HepG2 (cell line): ENCODE measurements around the gene CD79A. TPM values are rescaled to one million over a fixed set of nuclear protein-coding genes. Genes with fewer than 3 reads are reported as not detected.
A peak's percentile ranks its signal among the peaks of the same experiment; 100 is the strongest.

Experiments
- ATAC-seq: fragments of 200-7000 bp; cut with Tn5 transposase; 3 replicates; pipeline ENCODE4 v1.9.1; 2020; ENCODE audit warnings: mild to moderate bottlenecking, moderate library complexity
- BruUV-seq: library from RNA; stranded (reverse); fragments of 400-500 nt; replicated peaks from 2 replicates; lab custom pipeline; 2021; lab: Mats Ljungman, UMichigan
- CTCF ChIA-PET: fragments of 300-600 bp; formaldehyde crosslinking; extraction: SDS; loops from one replicate; lab custom pipeline; 2021; ENCODE audit warnings: low total read pairs, inconsistent platforms, low intra/inter-chr PET ratio; lab: Yijun Ruan, JAX
- POLR2A ChIA-PET: fragments of 350-600 bp; sonication (Branson Sonifier 250); formaldehyde crosslinking; loops from one replicate; lab custom pipeline; 2020; ENCODE audit warnings: antibody characterized with exemption, inconsistent platforms; lab: Yijun Ruan, JAX
- DNase-seq: peaks from one replicate; pipeline ENCODE4 v3.0.0-alpha.2; 2015; ENCODE audit warnings: low spot score
- FAIRE-seq: peaks from 3 replicates; lab custom pipeline; 2011; peaks lifted over from hg19 to GRCh38; lab: Jason Lieb, UNC
- H2AFZ ChIP-seq: one replicate; pipeline ENCODE4 v1.6.1; 2011; ENCODE audit warnings: low read length, inconsistent platforms
- H3K27ac ChIP-seq: fragments of 300-600 bp; 3 replicates; pipeline ENCODE4 v1.8.0; 2011; ENCODE audit warnings: mixed run types, mild to moderate bottlenecking, mixed read lengths, low read length, inconsistent platforms; ENCODE audit not compliant: insufficient read depth; ENCODE audit errors: extremely low read length
- H3K27me3 ChIP-seq, 2 experiments: fragments of 200-600 bp in 1 of 2; 2 replicates in 1 of 2; 3 replicates in 1 of 2; pipeline versions ENCODE4 v1.6.0 to v1.8.0; 2011; ENCODE audit warnings: low read length in 2 of 2, mild to moderate bottlenecking in 2 of 2, moderate library complexity in 2 of 2, inconsistent platforms in 1 of 2; ENCODE audit not compliant: insufficient read depth in 2 of 2, control insufficient read depth in 1 of 2
- H3K36me3 ChIP-seq, 2 experiments: fragments of 200-600 bp in 1 of 2; replicated peaks in 1 of 2; 2 replicates in 1 of 2; 3 replicates in 1 of 2; pipeline versions ENCODE4 v1.5.1 to v1.8.0; 2011; ENCODE audit warnings: low read length in 2 of 2, inconsistent platforms in 1 of 2; ENCODE audit not compliant: insufficient read depth in 2 of 2, control insufficient read depth in 1 of 2
- H3K4me1 ChIP-seq: 2 replicates; pipeline ENCODE4 v1.5.1; 2012; ENCODE audit warnings: low read length, inconsistent platforms; ENCODE audit not compliant: insufficient read depth
- H3K4me2 ChIP-seq: 2 replicates; pipeline ENCODE4 v1.6.0; 2011; ENCODE audit warnings: low read depth, low read length, inconsistent platforms
- H3K4me3 ChIP-seq, 3 experiments: fragments of 200-600 bp in 1 of 3; sonication (generic), shearing (Covaris generic) in 1 of 3; replicated peaks in 1 of 3; 2 replicates each; pipeline ENCODE4 v1.5.1; 2011 to 2016; ENCODE audit warnings: low read length in 3 of 3, inconsistent platforms in 2 of 3, low read depth in 2 of 3, mild to moderate bottlenecking in 2 of 3, control low read depth in 1 of 3, mixed read lengths in 1 of 3; ENCODE audit not compliant: insufficient read depth in 1 of 3
- H3K79me2 ChIP-seq: one replicate; pipeline ENCODE4 v1.6.1; 2011; ENCODE audit warnings: low read length, inconsistent platforms; ENCODE audit not compliant: insufficient read depth
- H3K9ac ChIP-seq: 2 replicates; pipeline ENCODE4 v1.6.0; 2011; ENCODE audit warnings: mild to moderate bottlenecking, low read depth, low read length, inconsistent platforms; ENCODE audit not compliant: insufficient read depth
- H3K9me3 ChIP-seq: 2 replicates; pipeline ENCODE4 v1.5.1; 2012; ENCODE audit warnings: mild to moderate bottlenecking, low read length
- H4K20me1 ChIP-seq: 2 replicates; pipeline ENCODE4 v1.6.0; 2011; ENCODE audit warnings: inconsistent platforms, mild to moderate bottlenecking, low read length, moderate library complexity; ENCODE audit not compliant: insufficient read depth
- DMAP1 ChIP-seq: IDR thresholded peaks from 2 replicates; pipeline ENCODE4 v1.6.1; 2016
- KDM5A ChIP-seq: fragments of 200-600 bp; sonication (generic); IDR thresholded peaks from 2 replicates; pipeline ENCODE4 v1.7.0; 2018; ENCODE audit warnings: antibody characterized with exemption, mild to moderate bottlenecking, low read length, borderline replicate concordance
- MLLT10 ChIP-seq: sonication (generic); formaldehyde crosslinking; IDR thresholded peaks from 2 replicates; pipeline ENCODE4 v1.4.0; 2020; ENCODE audit warnings: missing genetic modification reagents
- PLRG1 ChIP-seq: fragments of 450-650 bp; conservative IDR thresholded peaks from 2 replicates; pipeline ENCODE4 v1.6.1; 2016
- SP5 ChIP-seq: IDR thresholded peaks from 2 replicates; pipeline ENCODE4 v1.6.1; 2016; ENCODE audit warnings: low read depth, borderline replicate concordance
- ZNF335 ChIP-seq: sonication (generic); formaldehyde crosslinking; IDR thresholded peaks from 2 replicates; pipeline ENCODE4 v1.4.0; 2020; ENCODE audit warnings: missing genetic modification reagents
- ZNF383 ChIP-seq: sonication (generic); formaldehyde crosslinking; IDR thresholded peaks from 2 replicates; pipeline ENCODE4 v1.4.0; 2020; ENCODE audit warnings: missing genetic modification reagents, mild to moderate bottlenecking, borderline replicate concordance
- ZNF496 ChIP-seq: sonication (generic); formaldehyde crosslinking; IDR thresholded peaks from 2 replicates; pipeline ENCODE4 v1.8.1; 2023; ENCODE audit warnings: mild to moderate bottlenecking, moderate library complexity, missing genetic modification reagents; ENCODE audit not compliant: insufficient replicate concordance
- ZNF629 ChIP-seq: sonication (generic); formaldehyde crosslinking; conservative IDR thresholded peaks from 2 replicates; pipeline ENCODE4 v1.5.0; 2020; ENCODE audit warnings: missing genetic modification reagents
- WGBS: methylation state at CpG from one replicate; pipeline ENCODE4 v1.1.6; 2017; ENCODE audit warnings: low lambda C conversion rate; 5-methylcytosine and 5-hydroxymethylcytosine counted together
- in situ Hi-C: cut with HindIII; loops from 2 replicates; pipeline ENCODE4 v1.10.0; 2017; ENCODE audit warnings: low pct_unique_long_range_greater_than_20kb; ENCODE audit not compliant: extremely low pct_ligation_motif_present
- intact Hi-C: fragments of 100-400 bp; cut with micrococcal nuclease; formaldehyde crosslinking; loops from one replicate; pipeline ENCODE4 v1.10.0; 2022; ENCODE audit not compliant: unreplicated experiment
- polyA plus RNA-seq, 8 experiments: library from polyadenylated mRNA; depleted of rRNA in 3 of 8; stranded (reverse) in 7 of 8; unstranded in 1 of 8; fragments of >200 nt; fragmentation: Illumina TruSeq in 4 of 8; extraction: Trizol in 4 of 8; gene quantifications; 2 replicates each; pipeline versions ENCODE4 v1.2.1 to v1.2.3, GENCODE V29; 2011 to 2016; ENCODE audit warnings: low read depth in 4 of 8, missing spikeins in 1 of 8, mixed read lengths in 1 of 8; ENCODE audit not compliant: insufficient read depth in 1 of 8
- total RNA-seq, 5 experiments: library from RNA; depleted of rRNA; stranded (reverse); fragments of >200 nt; fragmentation: Illumina TruSeq; extraction: Trizol; gene quantifications; 2 replicates each; pipeline ENCODE4 v1.2.3, GENCODE V29; 2016; ENCODE audit warnings: low read depth in 1 of 5
- TF ChIP-seq, protein P1 (sequence below): sonication (generic); formaldehyde crosslinking; IDR thresholded peaks from 2 replicates; pipeline ENCODE4; 2020; ENCODE audit warnings: missing genetic modification reagents, mild to moderate bottlenecking, borderline replicate concordance
- TF ChIP-seq, protein P2 (sequence below): IDR thresholded peaks from 2 replicates; pipeline ENCODE4 v1.6.1; 2018; ENCODE audit warnings: missing genetic modification reagents

The CD79A gene
- total and polyA plus RNA-seq, 2 of the 13 experiments (the other 11 are each of a cell fraction or from before 2014, with no cell fraction given), result 0.24 to 0.33 TPM

DNA sequence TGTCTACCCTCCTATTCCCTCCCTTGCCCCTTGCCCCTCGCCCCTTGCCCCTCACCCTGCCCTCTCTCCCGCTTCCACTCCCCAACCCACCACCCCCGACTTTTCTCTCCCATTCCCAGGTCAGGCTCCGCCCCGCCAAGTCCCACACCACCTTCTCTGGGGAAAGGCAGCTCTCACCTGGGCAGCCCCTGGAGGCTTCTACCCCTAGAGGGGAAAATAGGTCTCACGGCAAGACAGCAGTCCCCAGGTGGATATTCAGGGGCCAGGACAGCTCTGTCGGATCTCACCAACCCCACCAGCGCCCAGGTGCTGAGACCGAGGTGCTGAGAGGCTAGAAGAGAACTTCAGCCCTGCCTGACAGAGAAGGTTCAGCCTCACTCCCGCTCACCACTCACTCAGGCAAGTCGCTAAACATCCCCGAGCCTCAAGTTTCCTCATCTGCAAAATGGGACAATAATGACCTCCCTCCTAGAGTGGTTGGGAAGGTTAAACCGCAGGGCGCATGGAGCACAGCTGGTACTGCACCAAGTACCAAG, 52.5 kb downstream of the CD79A start:
- Histone ChIP-seq H3K9me3 (no peaks in the 10 kb centered on the region), H3K4me1 (peaks cover 11% of the 10 kb centered on the region), H3K4me2 (no peak overlapping the region), H3K79me2 (no peaks in the 10 kb centered on the region), H3K27ac (no peak overlapping the region), H3K27me3 (peaks cover 11 to 91% of the 10 kb centered on the region in 2 experiments), H3K4me3 (no peak overlapping the region), H3K36me3 (no peaks in the 10 kb centered on the region), H3K9ac (no peak overlapping the region), H2AFZ (no peak overlapping the region), H4K20me1 (no peaks in the 10 kb centered on the region)
- TF ChIP-seq ZNF629 (peak; percentile 83), ZNF335 (no peak)
- TF ChIP-seq, protein P1, sequence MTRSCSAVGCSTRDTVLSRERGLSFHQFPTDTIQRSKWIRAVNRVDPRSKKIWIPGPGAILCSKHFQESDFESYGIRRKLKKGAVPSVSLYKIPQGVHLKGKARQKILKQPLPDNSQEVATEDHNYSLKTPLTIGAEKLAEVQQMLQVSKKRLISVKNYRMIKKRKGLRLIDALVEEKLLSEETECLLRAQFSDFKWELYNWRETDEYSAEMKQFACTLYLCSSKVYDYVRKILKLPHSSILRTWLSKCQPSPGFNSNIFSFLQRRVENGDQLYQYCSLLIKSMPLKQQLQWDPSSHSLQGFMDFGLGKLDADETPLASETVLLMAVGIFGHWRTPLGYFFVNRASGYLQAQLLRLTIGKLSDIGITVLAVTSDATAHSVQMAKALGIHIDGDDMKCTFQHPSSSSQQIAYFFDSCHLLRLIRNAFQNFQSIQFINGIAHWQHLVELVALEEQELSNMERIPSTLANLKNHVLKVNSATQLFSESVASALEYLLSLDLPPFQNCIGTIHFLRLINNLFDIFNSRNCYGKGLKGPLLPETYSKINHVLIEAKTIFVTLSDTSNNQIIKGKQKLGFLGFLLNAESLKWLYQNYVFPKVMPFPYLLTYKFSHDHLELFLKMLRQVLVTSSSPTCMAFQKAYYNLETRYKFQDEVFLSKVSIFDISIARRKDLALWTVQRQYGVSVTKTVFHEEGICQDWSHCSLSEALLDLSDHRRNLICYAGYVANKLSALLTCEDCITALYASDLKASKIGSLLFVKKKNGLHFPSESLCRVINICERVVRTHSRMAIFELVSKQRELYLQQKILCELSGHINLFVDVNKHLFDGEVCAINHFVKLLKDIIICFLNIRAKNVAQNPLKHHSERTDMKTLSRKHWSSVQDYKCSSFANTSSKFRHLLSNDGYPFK (CRISPR knock-in tag), result no peak
- in situ Hi-C loops, result loop anchor here (10.0 kb wide), 1 partner anchor 45 kb away; the partner anchor contains the start of gene ARHGEF1
- FAIRE-seq, result no peak
- WGBS, result 44% methylated on average over 13 of the region's 14 CpGs
- no TSS peak for BruUV-seq
- intact Hi-C loops, result no loop called here
- ChIA-PET CTCF (no interaction called here), POLR2A (no interaction called here)
- ATAC-seq, result no peak
- no peak for DNase-seq

DNA sequence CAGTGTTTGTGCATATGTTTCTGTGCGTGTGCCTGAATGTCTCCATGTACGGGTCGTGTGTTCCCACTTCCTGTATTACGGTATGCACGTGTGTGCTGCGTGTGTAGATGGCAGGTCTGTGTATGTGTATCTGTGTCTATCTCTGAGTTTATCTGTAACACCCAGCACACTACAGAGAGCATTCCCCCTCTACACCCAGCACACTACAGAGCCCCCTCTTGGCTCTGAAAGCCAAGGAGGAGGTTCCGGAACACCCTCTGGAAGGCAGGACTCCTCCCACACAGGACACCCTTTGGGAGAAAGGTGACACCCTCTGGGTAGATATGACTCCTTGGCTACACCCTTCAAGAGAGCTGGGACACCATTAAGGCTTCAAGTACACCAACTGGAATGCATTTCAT, 53.2 kb downstream of the CD79A start:
- Histone ChIP-seq H3K9ac (no peak overlapping the region), H3K27me3 (peaks cover 11 to 91% of the 10 kb centered on the region in 2 experiments)
- no peak for FAIRE-seq
- DNase-seq, result no peak
- BruUV-seq, result no TSS peak
- TF ChIP-seq ZNF383 (CRISPR knock-in tag) (no peak), MLLT10 (CRISPR knock-in tag) (no peak), PLRG1 (no peak), DMAP1 (CRISPR knock-in tag) (no peak), ZNF496 (CRISPR knock-in tag) (no peak), KDM5A (no peak), SP5 (no peak)
- TF ChIP-seq, protein P2, sequence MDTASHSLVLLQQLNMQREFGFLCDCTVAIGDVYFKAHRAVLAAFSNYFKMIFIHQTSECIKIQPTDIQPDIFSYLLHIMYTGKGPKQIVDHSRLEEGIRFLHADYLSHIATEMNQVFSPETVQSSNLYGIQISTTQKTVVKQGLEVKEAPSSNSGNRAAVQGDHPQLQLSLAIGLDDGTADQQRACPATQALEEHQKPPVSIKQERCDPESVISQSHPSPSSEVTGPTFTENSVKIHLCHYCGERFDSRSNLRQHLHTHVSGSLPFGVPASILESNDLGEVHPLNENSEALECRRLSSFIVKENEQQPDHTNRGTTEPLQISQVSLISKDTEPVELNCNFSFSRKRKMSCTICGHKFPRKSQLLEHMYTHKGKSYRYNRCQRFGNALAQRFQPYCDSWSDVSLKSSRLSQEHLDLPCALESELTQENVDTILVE (CRISPR knock-in tag), result no peak
- TF ChIP-seq, all 625 proteins: peak for 0
- Histone ChIP-seq H3K27ac (no peak overlapping the region), H3K4me1 (peaks cover 11% of the 10 kb centered on the region), H2AFZ (no peak overlapping the region), H3K79me2 (no peaks in the 10 kb centered on the region), H3K9me3 (no peaks in the 10 kb centered on the region), H3K4me3 (no peak overlapping the region), H3K4me2 (no peak overlapping the region), H4K20me1 (peaks cover 4% of the 10 kb centered on the region; the same call in 1 of the 2 replicates), H3K36me3 (no peaks in the 10 kb centered on the region)
- 43% methylated on average over 7 of the region's 7 CpGs for WGBS
- POLR2A ChIA-PET, result no interaction called here
- in situ Hi-C loops, result loop anchor here (10.0 kb wide), 1 partner anchor 46 kb away; the partner anchor contains the start of gene ARHGEF1
- intact Hi-C loops, result no loop called here
- no peak for ATAC-seq
- CTCF ChIA-PET, result no interaction called here
